HK-2 (cell line): ENCODE measurements around the gene EBNA1BP2.
"Not testable (repeated sequence)": the region's sequence is repeated elsewhere in the genome, so short reads cannot be mapped to it uniquely, and the experiment has no call there.

Experiments used
- DNase-seq: peaks from one replicate; pipeline ENCODE4 v3.0.0-alpha.2; 2018; ENCODE audit not compliant: unreplicated experiment

Gene EBNA1BP2, protein sequence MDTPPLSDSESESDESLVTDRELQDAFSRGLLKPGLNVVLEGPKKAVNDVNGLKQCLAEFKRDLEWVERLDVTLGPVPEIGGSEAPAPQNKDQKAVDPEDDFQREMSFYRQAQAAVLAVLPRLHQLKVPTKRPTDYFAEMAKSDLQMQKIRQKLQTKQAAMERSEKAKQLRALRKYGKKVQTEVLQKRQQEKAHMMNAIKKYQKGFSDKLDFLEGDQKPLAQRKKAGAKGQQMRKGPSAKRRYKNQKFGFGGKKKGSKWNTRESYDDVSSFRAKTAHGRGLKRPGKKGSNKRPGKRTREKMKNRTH

DNA sequence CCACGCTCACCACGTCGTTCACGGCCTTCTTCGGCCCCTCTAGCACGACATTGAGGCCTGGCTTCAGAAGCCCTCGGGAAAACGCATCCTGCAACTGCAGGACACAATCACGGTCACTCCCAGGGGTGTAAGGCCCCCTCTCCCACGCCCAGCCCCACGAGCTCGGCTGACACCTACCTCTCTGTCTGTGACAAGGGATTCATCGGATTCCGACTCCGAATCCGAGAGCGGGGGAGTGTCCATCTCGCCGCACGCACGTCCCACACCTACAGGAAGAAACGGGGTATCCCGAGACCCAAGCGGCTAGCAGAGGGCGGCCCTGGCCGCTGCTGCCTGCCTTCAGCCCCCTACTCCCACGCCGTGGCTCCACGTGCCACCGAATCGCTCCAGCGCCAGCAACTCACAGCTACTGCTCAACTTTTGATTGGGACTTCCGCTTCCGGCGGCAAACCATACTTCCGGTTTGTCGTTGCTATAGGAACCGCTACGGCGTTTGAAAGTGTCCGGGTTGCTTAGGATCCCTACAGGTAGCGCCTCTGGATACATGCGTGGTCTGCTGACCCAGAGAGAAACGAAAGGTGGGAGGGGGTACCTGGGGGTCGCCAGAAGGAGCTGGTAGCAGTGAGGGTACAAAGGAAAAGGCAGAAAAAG lies at the start of gene EBNA1BP2, which contains the start of gene CFAP57:
Gene EBNA1BP2 (minus strand): TSS at position 415 of the 651 bp plus-strand sequence. CDS start 172 bp downstream, at position 243.
Gene CFAP57 (plus strand): TSS at position 455 of the 651 bp plus-strand sequence. CDS start 424 bp downstream, outside the sequence.
- DNase-seq, result peak; percentile 90

DNA sequence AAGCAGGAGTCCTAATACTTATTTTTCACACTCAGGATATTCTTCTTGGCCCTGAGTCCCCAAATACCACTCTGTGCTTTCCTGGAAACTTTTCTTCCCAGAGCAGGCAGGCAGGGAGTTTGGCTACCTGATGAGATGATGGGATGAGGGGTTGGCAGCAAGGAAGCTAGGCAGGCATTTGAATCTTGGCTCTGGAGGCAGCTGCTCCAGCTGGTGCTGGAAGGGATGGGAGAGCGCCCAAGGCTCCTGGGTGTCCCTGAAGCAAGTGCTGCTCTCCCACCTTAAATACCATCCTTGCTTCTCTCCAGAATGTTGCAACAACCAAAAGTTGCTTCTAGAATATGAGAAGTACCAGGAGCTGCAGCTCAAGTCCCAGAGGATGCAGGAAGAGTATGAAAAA lies 49.7 kb upstream of the EBNA1BP2 start:
- no peak for DNase-seq

DNA sequence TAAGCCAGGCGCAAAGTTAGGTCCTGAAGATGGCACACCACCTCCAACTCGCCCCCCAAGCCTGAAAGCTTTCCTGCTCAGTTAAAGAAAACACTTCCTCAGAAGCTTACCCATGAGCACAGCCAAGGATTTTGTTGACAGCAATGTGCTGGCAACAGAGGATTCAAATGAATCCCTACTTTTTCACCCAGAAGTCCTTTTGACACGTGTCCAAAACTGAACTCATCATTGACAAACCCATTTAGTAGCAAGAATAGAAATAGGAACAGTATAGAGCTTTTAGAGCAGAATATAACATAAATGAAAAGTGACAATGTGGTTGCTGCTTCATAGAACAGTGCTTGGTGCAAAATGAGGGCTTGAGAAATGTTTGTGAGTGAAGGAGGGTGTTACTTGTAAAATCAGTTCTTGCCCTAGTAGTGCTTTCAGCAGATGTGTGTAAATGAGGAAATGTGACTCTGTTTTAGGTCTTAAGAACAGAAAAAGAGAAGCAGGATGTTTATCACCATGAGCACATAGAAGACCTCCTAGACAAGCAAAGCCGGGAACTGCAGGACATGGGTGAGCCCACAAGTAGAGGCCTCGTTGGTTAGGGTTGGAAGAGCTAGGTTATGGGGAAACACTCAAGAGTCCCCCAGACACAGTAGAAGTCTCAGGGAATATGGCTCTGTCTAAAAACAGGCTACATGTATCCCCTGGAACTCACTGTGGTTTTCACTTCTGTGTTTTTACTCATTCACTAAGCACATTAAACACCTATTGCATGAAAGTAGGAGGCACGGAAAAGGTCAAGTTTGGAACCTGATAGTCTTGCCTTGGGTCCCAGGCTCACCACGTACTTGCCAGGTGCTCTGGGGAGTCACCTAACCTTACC lies 49.1 kb upstream of the EBNA1BP2 start:
- no peak for DNase-seq

DNA sequence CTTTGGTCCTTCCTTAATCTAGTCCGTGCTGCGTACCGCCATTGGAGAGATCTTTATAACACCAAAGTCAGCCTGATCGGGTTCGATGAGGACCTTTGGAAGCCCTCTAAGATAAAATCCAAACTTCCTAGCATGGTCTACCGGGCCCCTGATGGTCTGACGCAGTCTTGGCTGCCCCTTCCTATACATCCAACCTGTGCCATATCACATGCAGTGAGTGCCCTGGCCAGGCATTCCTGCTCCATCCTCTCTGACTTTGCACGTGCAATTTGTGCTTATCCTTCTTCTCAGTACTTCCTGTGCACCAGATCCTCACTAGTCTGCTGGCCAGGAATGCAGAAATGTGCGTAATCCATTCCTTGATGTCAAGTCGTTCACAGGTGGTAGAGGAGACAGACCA lies 45.7 kb upstream of the EBNA1BP2 start:
- DNase-seq, result no peak

DNA sequence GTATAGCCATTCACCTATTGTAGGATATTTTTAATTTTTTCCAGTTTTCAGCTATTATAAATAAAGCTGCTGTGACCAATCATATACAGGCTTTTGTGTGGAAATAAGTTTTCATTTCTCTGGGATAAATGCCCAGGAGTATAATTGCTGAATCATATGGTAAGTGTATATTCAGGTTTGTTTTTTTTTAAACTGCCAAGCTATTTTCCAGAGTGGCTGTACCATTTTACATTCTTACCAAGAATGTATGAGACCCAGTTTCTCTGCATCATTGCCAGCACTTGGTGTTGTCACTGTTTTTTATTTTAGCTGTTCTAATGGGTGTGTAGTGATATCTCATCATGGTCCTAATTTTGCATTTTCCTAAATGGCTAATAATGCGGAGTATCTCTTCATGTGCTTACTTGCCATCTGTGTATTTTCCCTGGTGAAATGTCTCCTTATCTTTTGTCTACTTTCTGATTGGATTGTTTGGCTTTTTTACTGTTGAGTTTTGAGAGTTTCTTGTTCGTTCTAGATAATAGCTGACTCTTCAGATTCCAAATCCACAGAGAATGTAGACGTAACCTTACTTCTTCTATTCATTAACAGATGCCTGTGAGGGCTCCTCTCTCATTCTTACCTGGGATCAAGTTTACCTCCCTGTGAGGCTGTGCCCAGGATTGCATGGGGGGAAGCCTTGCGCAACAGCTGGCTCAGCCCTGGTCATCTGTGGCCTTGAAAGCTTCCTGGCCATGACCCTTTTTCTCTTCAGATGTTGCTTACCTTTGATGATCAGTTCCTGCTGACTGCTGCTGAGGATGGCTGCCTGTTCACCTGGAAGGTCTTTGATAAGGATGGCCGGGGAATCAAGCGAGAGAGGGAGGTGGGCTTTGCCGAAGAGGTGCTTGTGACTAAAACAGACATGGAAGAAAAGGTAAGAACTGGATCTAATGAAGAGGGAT lies 42.7 kb upstream of the EBNA1BP2 start:
- DNase-seq, result no peak

DNA sequence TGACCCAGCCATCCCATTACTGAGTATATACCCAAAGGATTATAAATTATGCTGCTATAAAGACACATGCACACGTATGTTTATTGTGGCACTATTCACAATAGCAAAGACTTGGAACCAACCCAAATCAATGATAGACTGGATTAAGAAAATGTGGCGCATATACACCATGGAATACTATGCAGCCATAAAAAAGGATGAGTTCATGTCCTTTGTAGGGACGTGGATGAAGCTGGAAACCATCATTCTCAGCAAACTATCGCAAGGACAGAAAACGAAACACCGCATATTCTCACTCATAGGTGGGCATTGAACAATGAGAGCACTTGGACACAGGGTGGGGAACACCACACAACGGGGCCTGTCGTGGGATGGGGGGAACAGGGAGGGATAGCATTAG lies 36.2 kb upstream of the EBNA1BP2 start:
- not testable (repeated sequence) for DNase-seq

DNA sequence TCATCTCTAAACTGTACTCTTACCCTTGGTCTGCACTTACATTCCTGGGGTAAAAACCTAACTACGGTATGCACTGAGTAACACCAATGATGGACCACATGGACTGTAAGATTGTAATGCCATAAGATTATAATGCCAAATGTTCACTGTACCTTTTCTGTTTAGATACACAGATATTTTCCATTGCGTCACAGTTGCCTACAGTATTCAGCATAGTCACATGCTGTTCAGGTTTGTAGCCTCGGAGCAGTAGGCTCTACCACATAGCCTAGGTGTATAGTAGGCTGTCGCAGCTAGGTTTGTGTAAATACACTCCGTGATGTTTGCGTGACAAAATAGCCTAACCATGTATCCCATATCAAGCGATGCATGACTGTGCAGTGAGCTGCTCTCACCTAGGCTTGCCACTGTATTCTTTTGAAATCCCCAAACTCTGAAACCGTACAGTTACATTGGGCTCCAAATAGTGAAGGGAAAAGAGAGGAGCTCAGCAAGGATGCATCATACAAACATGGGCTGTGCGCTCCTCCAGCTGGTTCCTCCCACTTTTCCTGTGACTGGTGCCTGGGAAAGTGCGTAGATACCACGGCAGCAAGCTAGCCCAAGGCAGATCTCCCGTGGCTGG lies 35.3 kb upstream of the EBNA1BP2 start:
- DNase-seq, result peak; percentile 71

DNA sequence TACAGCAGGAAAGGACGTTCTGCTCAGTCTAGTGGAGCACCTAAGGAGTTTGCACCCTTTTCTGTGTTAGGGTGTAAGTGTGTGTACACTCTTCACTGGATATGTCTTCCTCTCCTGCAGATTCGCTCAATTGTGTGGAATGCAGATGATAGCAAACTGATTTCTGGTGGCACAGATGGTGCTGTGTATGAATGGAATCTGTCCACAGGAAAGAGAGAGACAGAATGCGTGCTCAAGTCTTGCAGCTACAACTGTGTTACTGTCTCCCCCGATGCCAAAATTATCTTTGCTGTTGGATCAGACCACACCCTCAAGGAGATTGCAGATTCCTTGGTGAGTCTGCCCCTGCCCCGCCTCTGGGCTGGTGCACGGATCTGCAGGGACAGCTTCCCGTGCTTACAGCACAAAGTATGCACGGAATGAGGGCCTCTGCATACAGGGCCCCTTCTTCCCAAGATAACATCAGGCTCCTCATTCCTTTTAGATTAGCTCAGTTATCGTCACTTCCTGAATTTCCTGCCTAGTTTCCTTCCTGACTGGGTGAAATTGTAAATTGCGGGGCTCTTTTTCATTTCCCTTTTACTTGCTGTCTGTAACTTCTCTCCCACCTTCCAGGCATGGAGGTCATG lies 34.6 kb upstream of the EBNA1BP2 start:
- peak; percentile 85 for DNase-seq

DNA sequence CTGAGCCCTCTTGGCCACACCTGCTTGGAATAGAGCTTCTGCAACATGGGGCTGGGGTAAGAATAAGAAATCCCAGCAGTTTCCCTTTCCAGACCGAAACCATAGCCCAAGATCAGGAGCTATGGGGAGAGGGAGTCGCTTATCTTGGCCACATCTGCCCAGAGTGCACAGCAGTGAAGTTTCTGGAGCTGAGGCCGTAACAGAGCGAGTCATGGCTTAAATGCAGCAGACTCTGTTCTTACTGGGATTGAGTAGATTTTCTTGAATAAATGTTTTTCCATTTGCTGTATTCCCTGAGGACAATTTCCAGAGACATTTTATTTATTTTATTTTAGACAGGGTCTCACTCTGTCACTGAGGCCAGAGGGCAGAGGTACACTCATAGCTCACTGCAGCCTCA lies 33.6 kb upstream of the EBNA1BP2 start:
- DNase-seq, result no peak

DNA sequence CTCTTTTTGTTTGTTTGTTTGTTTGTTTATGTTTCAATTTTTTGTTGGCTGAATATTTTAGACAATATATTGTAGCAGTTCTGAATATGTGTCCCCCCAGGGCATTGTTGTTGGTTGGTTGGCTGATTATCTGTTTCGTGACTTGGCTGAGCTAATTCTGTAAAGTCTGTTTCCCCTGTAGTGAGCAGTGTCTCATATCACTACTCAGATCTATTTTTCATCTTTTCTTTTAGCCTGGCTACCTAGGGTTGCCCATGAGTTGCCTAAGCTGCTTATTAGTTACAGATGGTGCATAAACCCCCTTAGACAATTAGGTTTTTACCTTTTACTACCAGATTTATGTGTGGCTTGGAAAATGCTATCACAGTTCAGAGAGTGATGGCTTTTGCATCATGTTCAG lies 32.3 kb upstream of the EBNA1BP2 start:
- no peak for DNase-seq

DNA sequence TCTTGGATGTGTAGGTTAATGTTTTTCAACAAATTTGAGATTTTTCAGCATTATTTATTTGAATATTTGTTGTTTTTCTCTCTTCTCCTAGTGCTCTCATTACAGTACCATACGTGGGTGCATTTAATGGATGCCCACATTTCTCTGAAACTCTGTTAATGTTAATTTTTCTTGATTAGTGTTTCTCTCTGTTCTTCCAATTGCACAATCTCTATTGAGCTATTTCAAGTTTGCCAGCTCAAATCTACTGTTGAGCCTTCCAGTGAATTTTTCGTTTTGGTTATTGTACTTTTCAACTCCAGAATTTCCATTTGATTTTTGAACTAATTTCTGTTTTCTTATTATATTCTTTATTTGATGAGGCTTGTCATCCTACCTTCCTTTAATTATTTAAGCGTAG lies 31.8 kb upstream of the EBNA1BP2 start:
- no peak for DNase-seq

DNA sequence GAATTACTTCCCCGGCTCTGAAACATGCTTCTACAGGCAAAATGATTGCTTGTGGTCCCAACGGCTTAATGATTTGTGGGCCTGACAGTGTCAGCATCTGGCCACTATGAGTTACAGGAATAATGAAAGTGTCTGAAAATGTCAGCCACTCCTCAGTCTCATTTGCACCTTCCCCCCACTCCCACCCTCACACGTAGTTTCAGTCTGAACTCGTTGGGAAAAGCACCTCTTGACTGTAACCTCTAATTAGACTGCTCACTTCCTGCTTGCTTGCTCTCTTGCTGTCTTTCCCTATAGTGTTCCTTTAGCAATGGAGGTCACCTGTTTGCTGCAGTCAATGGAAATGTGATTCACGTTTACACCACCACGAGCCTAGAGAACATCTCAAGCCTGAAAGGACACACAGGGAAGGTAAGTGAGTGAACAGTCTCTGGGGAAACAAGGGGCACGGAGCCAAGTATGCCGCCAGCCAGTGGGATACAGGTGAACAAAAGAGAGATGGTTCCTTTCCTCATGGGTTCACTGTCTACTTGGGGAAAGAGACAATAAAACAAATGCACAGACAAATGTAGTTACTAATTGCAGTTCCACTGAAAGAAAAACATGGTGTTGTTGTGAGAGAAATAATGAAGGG lies 27.1 kb upstream of the EBNA1BP2 start:
- peak; percentile 16 for DNase-seq

DNA sequence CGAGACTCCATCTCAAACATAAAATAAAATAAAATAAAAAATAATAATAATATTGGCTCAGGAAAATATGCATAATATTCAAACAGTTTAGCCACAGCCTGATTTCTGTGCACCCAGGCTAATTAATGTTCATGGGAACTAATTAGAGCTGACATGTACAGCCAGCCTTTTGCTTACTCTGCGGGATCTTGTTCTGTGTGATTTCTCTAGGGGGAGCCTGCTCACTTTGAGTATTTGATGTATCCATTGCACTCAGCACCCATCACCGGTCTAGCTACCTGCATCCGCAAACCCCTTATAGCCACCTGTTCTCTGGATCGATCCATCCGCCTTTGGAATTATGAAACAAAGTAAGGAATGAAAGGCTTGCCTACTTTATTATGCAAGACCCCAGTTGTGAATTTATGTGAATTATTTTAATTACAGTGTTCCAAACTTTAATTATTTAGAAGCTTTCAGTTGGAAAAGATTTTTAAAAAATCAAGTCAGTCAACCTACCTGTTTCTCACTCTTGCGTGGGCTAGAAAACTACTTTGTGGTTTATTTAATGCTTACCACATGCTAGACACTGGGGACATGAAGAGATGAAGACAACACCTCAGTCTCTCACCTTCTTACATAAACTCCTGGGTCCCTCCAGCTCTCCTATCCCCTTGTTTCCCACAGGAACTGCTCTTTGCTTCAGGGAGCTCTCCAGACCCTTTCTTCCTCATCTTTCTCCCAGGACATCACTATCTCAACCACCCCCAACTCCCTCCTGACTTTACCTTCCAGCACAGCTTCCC lies 25.4 kb upstream of the EBNA1BP2 start:
- no peak for DNase-seq

DNA sequence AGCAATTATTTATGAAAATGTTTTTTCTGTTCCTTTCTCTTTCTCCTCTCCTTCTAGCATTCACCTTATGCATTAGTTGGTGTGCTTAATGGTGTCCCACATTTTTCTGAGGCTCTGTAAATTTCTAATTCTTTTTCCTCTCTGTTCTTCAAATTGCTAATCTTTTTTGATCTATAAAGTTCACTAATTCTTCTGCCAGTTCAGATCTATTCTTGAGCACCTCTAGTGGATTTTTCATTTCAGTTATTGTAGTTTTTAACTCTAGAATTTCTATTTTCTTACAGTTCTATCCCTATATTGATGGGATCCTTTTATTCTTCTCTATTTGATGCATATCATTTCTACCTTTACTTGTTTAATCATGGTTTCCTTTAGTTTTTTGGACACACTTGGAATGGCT lies 22.4 kb upstream of the EBNA1BP2 start:
- DNase-seq, result no peak

DNA sequence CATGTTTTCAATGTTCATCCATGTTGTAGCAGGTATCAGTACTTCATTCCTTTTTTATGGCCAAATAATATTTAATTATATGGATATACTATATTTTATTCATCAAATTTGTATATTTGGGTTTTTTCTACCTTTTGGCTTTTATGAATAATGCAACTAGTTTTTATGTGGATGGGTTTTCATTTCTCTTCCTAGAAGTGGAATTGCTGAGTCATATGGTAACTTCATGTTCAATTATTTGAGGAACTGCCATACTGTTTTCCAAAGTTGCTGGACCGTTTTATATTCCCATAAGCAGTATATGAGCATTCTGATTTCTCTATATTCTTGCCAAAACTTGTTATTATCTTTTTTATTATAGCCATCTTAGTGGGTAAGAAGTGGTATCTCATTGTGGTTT lies 16.0 kb upstream of the EBNA1BP2 start:
- no peak for DNase-seq

DNA sequence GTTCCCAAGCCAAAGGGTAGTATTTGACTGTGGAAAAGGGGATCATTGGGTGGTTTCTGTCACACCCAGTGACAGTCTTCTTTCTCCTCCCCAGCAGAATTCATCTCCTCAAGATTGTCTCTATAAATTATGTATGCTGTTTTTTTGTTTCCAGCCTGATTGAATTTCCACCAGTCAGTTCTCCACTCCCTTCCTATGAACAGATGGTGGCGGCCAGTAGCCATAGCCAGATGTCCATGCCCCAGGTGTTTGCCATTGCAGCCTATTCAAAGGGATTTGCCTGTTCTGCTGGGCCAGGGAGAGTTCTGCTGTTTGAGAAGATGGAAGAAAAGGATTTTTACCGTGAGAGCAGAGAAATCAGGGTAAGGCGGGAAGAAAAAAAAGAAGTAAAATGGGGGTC lies 12.9 kb upstream of the EBNA1BP2 start:
- no peak for DNase-seq

DNA sequence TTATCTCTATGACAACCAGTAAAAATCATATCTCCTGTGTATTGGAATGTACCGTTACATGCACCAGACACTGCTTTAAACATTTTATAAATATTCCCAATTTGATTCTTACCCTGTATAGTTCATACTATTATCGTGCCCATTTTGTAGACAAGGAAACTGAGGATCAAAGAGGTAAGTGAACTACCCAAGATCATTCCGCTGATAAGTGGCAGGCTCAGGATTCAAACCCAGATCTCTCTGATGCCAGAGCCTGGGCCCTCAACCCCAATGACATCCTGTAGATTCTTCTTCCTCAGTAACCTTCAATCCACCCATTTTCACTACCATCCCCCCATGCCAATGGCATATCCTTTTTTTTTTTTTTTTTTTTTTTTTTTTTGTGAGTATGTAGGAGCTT lies 12.3 kb upstream of the EBNA1BP2 start:
- no peak for DNase-seq

DNA sequence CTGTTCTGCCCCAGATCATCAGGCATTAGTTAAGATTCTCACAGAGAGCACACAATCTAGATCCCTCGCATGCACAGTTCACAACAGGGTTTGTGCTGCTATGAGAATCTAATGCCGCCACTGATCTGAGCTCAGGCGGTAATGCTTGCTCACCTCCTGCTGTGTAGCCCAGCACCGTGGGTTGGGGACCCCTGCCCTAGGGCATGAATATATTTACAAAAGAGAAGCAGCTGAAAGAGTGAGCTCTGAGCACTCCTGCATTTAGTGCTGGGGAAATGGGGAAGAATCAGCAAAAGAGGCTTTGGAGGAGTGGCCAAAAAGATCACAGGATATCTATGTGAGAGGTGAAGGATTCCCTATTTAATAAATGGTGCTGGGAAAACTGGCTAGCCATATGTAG lies 5.6 kb upstream of the EBNA1BP2 start:
- no peak for DNase-seq

DNA sequence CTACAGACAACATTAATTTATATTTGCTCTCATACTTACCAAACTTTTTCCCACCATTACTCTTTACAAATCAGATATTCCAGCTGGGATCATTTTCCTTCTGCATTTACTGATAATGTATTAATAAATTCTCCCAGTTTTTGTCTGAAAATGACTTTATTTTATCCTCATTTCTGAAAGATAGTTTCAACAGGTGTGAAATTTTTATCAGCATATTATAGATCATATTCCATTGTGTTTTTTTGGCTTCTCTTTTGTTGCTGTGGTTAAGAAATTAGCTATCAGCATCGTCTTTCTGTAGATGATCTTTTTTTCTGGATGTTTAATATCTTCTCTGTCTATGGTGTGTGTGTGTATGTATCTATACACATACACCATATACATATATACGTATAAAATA lies 2.8 kb upstream of the EBNA1BP2 start:
- DNase-seq, result no peak
